HG02759 (cell line): Measurements from ENCODE around the gene DAB2.
A peak's percentile ranks its signal among the peaks of the same experiment; 100 is the strongest.

Experiments
- ATAC-seq: cut with Tn5 transposase; IDR thresholded peaks from one replicate; pipeline ENCODE4 v1.9.1; 2021; ENCODE audit warnings: mild to moderate bottlenecking, moderate library complexity; ENCODE audit not compliant: unreplicated experiment

The DAB2 gene

DNA sequence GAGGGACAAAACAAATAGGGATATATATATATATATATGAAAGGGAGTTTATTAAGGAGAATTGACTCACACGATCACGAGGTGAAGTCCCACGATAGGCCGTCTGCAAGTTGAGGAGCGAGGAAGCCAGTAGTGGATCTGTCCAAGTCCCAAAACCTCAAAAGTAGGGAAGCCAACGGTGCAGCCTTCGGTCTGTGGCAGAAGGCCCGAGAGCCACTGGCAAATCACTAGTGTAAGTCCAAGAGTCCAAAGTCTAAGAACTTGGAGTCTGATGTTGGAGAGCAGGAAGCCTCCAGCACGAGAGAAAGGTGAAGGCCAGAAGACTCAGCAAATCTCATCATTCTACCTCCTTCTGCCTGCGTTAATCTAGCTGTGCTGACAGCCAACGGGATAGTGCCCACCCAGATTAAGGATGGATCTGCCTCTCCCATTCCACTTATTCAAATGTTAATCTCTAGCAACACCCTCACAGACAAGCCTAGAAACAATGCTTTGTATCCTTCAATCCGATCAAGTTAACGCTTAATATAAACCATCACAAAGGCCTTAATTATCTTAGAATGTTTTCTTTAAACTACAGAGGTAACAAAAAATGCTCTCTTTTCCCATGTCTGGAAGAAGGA, 23.8 kb upstream of the DAB2 start:
- ATAC-seq: no peak

- no peak for ATAC-seq
Measured at GRCh38 chr5:39447968-39448367, 23.2 kb upstream of the DAB2 start.

DNA sequence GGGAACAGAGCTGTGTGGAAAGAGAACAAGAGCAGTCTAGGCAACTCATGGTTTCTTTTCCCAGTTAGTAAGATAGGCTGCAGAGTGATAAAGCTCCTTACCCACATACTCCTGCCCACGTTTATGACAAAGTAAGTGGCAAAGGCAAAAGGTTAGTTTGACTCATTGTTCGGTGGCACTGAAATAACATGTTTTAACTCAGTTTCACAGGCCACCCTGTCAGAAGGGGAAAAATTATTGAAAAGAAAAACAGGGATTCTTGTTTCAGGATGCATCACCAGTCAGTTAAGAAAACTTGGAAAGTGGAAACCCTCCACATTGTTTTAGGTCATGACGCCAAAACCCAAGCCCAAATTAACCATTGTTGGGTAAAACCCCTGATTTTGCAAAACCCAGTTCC, 22.3 kb upstream of the DAB2 start:
- no peak for ATAC-seq

- no peak for ATAC-seq
Measured at GRCh38 chr5:39446231-39446630, 21.5 kb upstream of the DAB2 start.

GRCh38 chr5:39443911-39444310, 19.1 kb upstream of the DAB2 start:
- no peak for ATAC-seq

DNA sequence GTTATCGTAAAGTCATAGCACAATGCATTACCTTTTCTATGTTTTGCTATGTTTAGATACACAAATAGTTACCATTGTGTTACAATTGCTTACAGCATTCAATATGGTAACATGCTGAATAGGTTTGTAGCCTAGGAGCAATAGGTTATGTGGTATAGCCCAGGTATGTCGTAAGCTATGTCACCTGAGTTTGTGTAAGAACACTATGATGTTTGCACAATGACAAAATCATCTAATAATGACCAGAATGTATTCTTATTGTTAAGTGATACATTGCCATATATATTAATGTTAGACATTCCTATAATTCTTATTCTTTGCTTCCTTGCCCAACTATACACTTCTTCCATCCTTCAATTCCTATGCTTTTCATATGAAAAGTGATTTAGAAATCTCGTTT, 18.2 kb upstream of the DAB2 start:
- no peak for ATAC-seq

GRCh38 chr5:39441838-39442237, 17.1 kb upstream of the DAB2 start:
- no peak for ATAC-seq

- ATAC-seq: no peak
Measured at GRCh38 chr5:39440958-39441624, 16.3 kb upstream of the DAB2 start.

- ATAC-seq: no peak
Measured at GRCh38 chr5:39440192-39440957, 15.6 kb upstream of the DAB2 start.

DNA sequence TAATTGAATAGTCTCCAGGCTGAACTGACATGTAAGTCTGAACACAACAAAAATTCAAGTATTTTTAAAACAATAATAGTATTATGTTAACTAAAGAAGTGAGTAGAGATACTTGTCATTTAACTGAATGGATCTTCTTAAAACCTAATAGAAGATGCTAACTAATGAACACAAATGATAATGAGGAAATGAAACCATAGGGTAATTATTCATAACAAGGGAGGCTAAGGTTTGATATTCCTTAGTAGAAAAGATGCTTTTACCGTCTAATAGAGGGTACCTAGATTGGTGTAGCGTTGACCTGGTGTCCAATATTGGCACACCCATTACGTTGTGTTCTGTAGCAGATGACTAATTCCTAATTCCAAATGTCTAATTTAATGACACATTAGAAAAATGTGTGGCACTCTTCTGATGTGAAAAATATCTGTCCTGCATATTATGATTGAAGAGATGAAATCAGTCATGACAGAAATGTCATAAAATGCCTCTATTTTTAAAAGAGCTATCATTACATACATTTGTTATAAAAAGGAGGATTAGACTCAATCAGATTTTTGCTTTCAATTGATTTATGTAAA, 14.9 kb upstream of the DAB2 start:
- no peak for ATAC-seq

GRCh38 chr5:39437467-39437866, 12.7 kb upstream of the DAB2 start:
- ATAC-seq: peak; percentile 43

DNA sequence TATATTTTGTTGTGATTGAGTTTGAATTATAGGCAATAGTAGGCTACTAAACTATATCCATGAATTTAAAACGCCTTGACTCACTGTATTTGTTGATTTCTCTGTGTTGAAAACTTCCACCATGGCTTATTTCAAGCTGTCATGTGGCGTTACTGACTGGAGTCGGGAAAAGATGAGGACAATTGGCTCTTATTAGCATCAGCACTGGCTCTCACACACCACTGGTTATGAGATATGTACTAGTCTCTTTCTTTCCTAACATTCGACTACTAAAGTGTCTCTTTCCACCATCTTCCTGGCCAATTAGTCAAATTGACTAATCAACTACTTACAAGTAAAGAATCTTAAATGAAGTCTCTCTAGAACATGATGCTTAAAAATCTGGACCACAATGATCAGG, 9.1 kb upstream of the DAB2 start:
- no peak for ATAC-seq

DNA sequence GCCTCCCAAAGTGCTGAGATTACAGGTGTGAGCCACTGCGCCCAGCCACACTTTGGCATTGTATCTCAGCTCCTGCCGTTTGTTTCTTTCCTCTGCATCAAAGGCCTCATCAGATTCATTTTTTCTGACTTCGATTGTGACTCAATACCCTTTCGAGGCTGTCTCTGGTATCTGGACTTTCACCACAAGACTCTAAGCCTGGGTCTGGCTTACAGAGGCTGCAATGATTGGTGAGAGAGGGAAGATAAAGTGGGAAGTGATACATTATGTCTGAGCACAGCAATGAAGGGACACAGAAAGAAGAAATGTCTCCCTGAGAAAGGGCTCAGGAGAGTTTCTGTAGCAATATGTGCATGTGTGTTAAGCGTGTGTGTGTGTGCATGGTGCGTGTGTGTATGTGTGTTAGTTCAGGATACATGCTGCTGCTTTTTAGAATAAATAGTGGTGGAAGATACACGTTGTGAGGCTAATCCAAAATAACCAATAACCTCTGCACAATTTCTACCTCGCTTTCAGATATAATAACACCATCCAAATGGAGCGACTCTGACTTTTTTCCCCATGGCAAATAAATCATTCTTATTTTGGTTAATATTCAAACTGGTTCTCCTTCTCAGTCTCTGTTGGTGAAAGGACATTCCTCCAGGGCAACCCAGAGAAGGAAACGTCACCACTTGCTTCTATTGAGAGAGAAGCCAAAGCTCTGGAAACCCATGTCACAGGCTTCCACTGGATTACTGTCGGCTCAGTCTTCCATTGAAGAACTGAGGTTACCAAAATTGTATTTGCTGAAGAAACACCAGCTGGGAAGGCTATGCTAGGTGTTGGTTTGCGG, 8.1 kb upstream of the DAB2 start:
- no peak for ATAC-seq

GRCh38 chr5:39430461-39430860, 5.7 kb upstream of the DAB2 start:
- ATAC-seq: no peak

- no peak for ATAC-seq
Measured at GRCh38 chr5:39428640-39429039, 3.9 kb upstream of the DAB2 start.

GRCh38 chr5:39427633-39428032, 2.9 kb upstream of the DAB2 start:
- no peak for ATAC-seq

DNA sequence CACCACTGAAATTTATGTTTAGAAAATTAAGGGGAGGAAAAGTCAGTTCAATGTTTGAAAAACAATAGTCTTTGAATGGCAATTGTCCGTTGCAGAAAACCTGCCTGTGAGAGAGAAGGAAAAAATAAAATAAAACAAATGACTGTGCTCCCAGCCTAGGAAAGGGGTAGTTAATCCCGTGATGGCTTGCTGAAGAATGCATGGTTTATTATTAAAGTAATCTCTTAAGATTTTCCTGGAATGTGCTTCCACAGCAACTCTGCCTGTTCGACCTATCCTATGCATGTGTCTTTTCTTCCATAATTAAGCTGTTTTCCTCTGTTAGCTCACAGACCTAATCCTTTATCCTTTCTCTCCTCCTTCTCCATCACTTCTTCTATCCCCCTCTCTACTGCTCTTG, 2.4 kb upstream of the DAB2 start:
- no peak for ATAC-seq

GRCh38 chr5:39426746-39427105, 1.9 kb upstream of the DAB2 start:
- no peak for ATAC-seq

DNA sequence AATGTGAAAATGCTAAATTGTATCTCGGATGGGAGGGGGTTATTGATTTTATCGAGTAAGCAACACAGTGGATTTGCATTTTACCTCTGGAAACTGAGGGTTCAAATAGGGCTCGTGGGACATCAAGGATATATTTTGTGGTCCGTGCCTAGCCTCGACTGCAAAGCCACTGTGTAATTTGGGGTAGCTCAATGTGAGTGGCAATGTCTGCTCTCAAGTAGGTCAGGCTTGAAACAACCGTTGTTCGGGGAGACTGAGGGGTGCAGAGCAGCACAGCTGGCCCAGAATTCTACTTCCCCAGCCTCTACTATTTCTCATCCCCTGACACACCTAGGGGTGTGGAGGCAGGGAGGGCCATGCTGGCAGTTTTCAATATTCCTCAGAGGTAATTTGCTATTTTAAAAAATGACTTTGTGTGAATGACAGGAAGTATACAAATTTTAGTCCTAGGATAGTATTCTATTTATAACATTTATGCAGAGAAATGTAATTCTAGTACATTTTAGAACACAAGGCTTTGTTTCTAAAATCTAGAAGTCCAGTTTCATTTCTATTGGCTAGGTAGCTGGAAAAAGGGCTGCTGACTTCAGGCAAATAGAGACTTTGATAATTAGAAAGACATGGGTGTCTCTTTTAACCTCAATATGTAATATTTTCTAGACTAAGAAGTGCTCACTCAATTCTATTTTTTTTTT, 1.4 kb upstream of the DAB2 start:
- no peak for ATAC-seq

- no peak for ATAC-seq
Measured at GRCh38 chr5:39423331-39423751, 1.4 kb downstream of the DAB2 start.
